Activated T-cell treated with anti-CD3 and anti-CD28 coated beads for 1 hour (primary cell): ENCODE measurements around the gene LCN1.
"Not testable (repeated sequence)": the region's sequence is repeated elsewhere in the genome, so short reads cannot be mapped to it uniquely, and the experiment has no call there.

Source experiments
- DNase-seq: peaks from one replicate; pipeline ENCODE4 v3.0.0-alpha.2; 2020; ENCODE audit warnings: low read depth

The LCN1 gene

DNA sequence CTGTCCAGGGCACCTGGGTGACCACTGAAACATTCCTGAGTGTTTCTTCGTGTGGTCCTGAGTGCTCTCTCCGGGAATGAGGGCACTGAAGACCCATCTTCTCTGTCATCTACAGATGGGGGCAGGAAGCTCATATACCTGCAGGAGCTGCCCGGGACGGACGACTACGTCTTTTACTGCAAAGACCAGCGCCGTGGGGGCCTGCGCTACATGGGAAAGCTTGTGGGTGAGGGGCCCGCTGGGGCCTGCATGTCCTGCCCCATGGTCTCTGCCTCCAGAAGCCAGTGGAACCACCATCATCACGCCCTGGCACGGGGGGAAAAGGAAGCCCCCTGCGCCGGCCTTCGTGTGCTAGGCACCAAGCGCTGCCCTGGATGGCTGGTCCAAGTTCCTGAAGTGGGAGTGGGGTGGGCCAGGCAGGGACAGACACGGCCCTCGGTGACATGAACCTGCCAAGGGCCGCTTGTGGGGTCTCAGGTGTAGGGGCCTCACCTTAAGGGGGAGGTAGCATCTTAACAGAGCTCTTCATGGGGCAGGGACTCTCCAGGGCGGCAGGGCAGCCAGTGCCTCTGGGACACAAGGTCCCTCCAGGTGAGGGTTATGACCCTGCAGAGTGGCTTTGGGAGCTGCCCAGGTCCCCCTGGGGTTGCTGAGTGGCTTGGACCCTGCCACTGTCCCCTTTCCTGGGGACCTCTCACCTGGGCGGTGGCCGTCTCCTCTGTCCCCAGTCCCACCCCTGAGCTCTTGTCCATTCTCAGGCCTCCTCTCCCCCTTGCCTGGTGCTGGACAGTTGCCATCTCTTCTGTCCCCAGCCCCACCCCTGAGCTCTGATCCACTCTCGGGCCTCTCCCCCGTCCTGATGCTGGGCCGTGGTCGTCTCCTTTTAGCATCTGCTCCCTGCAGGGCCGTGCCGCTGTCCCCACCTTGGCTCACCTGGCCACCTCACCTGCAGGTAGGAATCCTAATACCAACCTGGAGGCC, 26.8 kb downstream of the LCN1 start:
- no peak for DNase-seq

DNA sequence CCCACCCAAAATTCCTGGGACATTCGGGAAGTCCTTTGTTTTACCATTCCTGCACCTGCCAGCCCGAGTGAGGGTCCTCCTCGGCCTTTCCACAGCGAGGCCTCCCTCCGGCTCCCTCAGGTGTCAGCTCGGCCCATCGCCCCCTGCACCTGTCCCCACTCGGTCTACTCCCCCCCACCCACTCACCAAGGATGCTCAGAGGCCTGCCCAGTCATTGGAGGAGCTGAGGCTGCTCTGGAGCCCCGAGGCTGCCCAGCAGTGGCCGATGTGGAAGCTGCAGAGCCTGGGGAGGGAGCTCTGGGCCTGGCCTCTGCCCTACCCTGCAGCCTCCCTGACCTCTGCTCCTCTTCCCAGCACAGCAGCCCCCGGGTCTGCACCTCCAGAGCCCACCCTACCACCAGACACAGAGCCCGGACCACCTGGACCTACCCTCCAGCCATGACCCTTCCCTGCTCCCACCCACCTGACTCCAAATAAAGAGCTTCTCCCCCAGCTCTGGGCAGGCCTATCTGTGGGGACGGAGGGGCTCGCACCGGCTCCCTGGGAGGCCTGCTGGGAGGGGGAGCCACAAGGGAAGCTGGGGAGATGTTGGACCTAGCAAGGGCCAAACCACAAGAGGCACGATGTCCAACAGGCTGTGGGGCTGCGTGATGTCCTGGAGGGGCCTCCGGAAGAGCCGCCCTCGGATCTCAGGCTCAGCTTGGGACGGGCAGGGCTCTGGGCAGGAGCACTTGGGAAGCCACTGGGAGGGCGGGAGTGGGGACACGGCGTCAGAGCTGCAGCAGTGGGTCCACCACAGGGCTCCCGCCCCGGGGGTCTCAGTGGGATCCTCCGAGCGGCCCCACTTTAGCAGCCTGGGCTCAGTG, 28.5 kb downstream of the LCN1 start:
- not testable (repeated sequence) for DNase-seq

DNA sequence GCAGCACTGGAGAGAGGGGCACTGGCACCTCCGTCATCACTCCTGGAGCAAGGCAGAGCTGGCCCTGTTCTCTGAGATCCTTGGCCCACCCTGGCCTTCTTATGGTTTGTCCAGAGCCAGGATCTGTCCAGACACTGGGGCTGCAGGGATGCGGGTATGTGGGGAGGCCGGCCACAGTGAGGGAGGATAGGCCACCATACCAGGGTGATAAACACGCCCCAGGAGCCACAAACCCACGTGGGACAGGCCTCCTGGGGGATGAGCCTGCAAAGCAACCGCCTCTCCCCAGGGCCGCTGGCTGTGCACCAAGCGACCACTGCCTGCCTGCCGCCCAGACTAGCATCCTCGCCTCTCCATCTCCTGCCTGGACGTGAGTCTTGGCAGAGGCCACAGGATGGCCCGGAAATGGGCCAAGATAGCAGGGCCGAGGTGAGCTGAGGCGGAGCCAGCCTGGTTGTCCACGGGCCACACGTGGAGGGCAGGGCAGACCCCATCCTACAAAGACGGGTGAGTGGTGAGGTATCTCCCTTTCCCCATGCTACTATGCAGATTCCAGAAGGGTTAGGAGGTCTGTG, 29.2 kb downstream of the LCN1 start:
- no peak for DNase-seq

DNA sequence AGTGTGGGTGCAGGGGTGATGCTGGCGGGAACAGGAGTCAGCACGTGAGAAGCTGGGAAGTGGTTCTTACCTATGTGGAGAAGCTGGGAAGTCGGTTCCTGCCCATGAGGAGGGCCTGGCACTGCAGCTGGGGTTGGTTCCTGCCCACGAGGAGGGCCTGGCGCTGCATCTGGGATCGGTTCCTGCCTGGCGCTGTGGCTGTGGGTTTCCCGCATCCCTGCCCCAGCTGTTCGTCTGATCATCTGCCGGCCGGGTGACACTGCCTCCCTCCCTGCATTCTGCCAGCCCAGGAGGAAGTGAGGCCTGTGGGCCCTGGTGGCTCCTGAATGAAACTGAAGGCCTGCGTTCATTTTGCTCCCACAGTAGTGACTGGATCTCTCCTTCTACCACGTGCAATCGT, 29.8 kb downstream of the LCN1 start:
- DNase-seq, result no peak

DNA sequence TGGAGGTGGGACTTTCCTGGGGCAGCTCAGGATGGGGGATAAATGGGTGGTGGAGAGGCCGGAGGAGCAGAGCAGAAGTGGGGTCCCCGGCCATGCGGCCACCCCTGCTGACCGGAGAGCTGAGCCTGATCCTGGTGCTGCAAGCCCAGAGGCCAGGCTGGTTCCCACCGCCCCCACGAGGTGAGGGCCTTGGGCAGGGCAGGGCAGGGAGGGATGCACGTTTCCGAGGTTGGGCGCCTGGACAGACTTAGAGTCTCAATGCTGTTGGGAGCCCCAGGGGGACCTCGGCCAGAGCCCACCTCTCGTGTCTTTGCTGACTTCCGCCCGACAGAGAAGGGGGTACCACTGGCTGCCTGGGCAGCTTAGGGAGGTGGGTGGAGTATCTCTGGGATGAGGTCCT, 30.2 kb downstream of the LCN1 start:
- DNase-seq, result no peak

DNA sequence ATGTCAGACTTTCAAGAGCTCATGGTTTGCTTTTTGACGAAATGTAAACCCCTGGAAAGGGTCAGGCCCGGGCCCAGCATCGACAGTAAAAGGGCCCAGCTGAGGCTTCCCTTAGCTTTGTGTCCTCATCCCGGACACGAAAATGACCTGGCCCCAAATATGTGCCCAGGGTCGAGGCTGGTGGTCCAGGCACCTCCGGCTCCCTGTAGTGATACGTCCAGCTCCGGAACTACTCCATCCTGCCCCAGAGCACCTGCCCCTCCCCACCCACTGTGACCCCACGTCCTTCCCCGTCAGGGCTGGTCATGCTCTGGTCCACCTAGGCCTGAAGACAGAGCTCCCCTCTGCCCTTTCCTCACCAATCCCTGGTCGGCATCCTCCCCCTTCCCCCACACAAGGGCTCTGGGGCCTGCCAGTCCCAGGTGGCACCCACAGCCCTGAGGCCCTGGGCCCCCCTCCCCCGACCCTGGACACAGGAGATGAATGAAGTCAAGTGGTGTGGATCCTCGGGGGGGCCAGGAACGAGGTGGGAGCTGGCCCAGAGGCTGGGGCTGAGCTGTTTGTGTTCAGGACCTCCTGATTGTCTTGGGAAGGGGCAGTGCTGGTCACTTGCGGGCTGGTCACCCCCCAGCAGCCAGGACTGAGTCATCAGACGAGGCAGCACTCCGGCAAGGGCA, 30.9 kb downstream of the LCN1 start:
- no peak for DNase-seq

DNA sequence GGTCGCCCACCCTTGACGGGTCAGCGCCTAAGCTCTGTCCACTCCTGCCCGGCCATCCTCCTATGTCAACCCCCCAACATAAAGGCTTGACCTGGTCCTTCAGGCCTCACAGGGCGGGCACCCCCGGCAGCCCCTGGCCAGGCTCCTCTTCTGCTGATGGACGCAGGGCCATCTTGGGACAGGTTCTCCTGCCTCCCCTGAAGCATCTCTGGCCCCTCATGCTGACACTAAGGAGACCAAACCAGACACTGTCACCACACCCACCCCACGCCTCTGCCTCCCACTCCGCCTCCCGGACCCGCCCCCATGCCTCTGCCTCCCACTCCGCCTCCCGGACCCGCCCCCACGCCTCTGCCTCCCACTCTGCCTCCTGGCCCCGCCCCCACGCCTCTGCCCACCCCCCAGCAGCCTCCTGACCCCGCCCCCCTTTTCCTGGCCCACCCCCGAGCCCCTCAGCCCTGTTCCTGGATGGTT, 31.5 kb downstream of the LCN1 start:
- DNase-seq, result no peak

DNA sequence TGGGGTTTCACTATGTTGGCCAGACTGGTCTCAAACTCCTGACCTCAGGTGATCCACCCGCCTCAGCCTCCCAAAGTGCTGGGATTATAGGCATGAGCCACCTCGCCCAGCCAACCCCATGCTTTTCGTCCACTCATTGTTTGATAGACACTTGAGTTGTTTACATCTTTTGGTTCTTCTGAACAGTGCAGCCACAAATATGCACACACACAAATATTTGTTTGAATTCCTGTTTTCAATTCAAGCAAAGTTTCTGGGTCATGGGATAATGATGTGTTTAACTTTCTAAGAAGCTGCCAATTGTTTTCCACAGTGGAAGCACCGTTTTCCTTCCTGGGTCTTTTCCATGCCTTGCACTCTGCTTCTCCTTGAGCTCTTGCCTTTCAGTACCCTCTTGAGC, 33.5 kb downstream of the LCN1 start:
- DNase-seq, result no peak

DNA sequence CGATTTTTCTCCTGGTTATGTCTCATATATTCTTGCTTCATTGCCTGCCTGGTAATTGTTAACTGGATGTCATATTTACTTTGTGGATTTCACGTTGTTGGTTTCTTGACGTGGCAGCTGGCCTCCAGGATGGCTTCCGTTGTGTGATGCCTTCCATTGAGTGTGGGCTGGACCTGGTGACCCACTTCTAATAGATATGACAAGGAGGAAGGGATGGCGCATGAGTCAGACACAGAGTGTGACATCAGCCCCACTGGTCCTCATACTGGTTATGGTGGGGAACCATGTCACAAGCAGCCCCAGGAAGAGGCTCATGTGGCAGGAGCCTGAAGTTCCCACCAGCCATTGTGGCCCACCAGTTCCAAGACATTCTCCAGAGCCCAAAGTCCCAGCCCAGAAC, 34.0 kb downstream of the LCN1 start:
- no peak for DNase-seq

DNA sequence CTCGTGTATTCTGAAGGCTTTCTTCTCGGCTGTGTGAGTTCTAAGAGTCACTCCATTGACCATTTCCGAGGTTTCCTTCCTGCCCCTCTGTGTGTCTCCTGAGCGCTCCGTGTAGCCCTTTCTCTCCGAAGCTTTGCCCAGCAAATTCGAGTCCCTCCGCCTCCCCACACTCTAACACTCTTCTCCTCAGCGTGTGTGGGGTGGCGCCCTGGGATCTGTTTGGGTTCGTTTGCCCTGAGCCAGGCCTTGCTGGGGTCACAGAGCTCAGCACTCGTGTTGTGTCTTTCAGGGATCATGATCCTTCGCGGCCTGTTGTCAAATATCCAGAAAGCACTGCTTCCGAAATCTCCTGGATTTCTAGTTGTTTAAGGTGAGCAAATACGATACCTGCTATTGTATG, 34.7 kb downstream of the LCN1 start:
- DNase-seq, result no peak

DNA sequence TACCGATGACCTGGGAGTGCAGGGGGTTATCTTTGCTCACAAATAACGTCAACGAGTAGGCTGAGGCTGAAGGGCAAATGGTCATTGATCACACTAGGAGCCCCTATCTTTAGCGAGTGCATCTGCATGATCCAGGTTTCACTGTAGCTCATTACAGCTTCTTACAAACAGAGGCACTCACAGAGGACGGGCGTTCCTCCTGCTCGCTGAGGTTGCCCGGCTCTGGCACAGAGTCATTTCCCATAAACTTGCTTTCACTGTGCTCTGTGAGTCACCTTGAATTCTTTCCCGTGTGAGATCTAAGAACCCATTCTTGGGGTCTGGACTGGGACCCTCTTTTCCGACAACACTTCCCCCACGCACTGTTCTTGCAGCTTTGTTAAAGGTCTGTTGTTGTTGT, 38.4 kb downstream of the LCN1 start:
- DNase-seq, result no peak

DNA sequence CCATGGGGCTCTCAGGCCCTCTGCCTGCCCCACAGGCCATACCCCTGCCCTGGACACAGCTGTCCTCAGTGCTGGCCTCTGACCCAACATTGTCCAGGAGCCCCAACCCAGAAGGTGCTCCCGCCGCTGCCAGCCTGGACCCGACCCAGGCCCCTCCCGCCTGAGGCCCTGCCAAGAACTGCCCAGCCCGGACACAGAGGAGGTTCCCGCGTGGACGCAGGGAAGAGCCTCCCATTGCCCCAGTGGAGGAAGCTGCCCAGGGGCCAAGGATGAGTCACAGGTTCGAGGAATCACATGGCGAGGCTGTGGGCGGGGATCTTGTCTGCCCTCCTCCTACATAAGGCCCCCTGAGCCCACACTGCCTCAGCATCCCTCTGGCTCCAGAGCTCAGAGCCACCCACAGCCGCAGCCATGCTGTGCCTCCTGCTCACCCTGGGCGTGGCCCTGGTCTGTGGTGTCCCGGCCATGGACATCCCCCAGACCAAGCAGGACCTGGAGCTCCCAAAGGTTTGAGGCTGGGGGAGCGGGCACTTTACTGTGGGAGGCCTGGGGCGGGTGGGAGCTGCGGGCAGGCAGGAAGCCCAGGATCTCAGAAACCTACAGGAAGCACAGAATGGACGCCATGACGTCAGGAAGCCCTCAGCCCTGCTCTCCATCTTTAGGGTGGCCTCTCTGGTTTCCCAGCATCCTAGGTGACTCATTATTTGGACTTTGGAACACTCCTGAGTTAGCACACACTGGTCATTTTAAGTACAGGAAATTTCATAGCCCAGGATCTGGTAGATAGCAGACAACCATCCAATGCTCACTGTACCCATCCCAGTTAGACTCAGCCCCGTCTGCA, 40.4 kb downstream of the LCN1 start, which contains the start of gene PAEP:
TSS of gene PAEP (plus strand) at position 366 of the 844 bp plus-strand sequence.
- DNase-seq, result no peak

DNA sequence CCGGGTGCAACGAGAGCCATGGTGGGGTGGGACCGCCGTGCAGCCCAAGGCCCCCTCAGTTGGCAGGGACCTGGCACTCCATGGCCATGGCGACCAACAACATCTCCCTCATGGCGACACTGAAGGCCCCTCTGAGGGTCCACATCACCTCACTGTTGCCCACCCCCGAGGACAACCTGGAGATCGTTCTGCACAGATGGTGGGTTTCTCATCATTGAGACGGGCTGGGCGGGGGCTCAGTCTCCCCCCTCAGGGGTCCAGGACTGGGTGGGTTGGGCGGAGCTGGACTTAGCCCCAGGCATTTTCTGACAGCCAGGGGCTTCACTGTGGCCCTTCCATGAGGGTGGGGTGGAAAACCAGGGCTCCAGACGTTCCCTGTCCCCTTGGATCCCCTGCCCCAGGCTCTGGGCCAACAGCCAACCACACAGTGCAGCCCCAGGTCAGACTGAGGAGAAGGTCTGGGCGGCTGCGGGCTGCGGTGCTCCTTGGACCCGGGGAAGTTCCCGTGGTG, 41.0 kb downstream of the LCN1 start:
- DNase-seq, result no peak

DNA sequence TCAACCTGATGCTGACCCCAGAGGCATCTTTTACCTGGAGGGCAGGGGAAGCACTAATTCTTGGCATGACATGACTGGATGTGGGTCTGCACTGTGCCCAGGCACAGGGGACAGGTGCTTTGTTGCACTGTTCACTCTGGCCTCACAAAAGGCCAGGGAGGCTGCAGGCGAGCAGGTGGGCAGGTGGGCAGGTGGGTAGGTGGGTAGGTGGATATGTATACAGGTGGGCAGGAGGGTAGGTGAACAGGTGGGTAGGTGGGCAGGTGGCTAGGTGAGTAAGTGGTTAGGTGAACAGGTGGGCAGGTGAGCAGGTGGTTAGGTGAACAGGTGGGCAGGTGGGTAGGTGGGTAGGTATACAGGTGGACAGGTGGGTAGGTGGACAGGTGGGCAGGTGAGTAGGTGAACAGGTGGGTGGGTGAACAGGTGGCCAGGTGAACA, 41.8 kb downstream of the LCN1 start:
- DNase-seq, result no peak

DNA sequence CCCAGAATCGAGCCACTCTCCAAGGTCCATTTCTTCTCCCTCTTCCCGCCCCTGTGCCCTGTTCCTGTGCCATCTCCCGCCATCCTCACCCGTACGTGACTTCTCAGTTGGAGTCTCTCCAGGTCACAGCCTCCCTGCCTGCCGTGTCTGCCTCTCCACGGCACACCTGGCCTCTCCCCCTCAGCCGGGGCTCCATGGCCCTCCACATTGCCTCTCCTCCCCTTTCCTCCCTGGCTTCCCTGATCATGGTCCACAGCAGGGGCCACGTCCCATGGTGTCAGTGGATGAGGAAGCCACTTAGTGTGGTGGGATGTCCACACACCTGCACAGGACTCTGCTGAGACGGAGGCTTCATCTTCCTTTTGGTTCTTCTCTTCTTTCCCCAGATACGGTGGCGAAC, 42.6 kb downstream of the LCN1 start:
- DNase-seq, result no peak

DNA sequence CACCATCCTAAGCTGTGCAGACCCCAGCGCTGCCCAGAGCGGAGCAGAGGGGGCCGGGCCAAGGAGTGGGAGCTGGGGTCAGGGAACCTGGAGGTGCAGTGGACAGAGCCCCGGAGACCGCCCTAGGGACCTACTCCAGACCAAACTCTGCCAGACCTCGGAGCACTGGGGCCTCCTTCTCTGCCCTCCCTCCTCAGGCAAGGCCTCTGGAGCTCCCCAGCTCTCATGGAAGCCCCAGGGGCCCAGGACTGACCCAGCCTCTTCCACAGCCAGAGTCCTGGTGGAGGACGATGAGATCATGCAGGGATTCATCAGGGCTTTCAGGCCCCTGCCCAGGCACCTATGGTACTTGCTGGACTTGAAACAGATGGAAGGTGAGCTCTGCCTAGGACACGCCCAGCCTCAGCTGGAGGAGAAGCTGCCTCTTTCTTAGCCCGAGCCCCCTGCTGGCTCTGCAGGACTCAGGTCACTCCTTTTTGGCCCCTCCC, 43.9 kb downstream of the LCN1 start:
- no peak for DNase-seq

DNA sequence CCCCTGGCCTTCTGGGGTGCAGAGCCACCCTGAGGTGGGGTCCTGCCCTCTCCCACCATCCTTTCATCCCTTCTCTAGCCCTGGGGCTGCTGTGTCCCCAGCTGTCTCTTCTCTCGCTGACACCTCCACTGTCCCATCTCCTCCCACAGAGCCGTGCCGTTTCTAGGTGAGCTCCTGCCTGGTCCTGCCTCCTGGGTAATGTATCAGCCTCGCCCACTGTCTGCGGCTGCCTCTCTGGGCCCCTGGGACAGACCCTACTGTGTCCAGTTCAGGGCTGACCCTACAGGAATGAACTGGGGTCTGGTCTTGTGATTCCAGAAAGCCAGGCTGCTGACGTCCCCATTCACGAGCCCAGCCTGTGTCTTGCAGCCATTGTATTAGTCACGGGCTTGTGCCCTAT, 44.4 kb downstream of the LCN1 start:
- no peak for DNase-seq

DNA sequence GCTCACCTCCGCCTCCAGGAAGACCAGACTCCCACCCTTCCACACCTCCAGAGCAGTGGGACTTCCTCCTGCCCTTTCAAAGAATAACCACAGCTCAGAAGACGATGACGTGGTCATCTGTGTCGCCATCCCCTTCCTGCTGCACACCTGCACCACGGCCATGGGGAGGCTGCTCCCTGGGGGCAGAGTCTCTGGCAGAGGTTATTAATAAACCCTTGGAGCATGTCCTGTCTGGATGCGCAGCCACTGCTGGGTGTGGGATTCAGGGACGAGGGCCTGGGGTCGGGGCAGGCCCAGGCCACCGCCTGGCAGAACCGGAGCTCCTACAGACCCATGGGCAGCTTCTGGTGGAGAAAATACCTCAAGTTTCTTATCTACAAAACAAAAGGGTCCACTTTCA, 45.3 kb downstream of the LCN1 start:
- DNase-seq, result no peak

DNA sequence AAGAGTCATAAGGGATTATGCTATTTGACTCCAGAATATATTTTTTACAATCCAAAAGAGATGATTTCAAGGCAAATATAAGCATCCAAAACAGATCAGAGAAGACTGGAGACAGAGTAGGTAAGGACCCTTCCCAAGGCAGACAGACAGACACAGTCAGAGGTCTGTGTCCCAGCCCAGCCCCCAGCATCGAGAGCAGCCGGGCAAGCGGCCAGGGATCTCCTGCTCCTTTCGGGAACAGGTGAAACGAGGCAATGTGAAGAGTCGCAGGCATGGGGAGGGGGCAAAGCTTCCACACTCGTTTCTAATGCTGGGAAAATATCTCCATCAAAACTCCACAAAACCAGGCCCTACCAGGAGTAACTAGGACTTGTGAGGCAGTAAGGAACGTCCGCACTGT, 46.1 kb downstream of the LCN1 start:
- DNase-seq, result no peak

DNA sequence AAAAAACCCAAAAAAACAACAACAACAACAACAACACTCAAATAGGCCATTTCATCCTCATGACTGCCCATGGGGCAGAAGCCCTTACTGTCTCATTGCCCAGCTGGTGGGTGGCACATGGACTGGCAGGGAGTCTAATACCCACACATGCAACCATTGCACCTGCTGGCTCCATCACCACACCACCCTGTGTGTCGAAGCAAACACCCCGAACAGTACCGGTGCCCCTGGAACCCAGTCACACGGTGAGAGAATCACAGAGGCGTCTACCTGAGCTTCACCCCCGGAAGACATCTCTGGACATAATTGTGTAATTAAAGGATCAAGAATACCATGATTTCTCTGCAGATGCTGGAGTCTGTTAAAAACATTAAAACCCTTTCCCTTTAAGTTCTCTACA, 46.8 kb downstream of the LCN1 start:
- DNase-seq, result no peak

DNA sequence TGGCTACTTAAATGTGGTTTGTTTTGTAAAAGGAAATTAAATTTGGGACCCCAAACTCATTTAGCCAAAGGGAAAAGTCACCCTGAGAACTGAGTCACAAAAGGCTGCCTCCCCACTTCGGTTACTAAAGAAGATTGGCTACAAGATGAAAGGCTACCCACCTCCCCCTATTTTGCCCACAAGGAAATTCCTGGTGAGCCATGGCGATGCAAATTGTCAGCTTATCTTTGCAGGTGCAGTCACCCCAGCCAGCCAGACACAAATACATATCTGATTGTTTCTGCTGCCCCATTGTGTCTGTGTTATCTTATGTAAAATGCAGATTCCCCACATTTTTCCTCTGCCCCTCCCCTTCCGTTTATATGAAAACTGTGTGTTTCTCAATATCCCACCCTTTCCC, 49.2 kb downstream of the LCN1 start:
- DNase-seq, result no peak
